ENCODE data around the gene LSM7. TPM values are rescaled to one million over a fixed set of nuclear protein-coding genes. Genes with fewer than 3 reads are reported as not detected.

The LSM7 gene
- total RNA-seq, 4 donors from 2014 or later = 57.2 to 140 (median 94.9) TPM

- TF ChIP-seq CTCF (IDR thresholded peaks at IDR 0.05) (no peak), POLR2A (IDR thresholded peaks at IDR 0.05) (no peak)
- 92 to 95% methylated on average over 42 to 49 of the region's 52 CpGs for WGBS, 2 donors
- DNase-seq (ENCODE audit: low spot score in 2 of 2) = no peak
- intact Hi-C loops (cut with DNase I; ENCODE audit: low total_unique reads) = no loop called here
- no peak overlapping the region for H3K4me3 ChIP-seq (ENCODE audit: low read depth, poor library complexity, severe bottlenecking)
These were observed 11.4 kb upstream of the LSM7 start for GRCh38 chr19:2339644-2340310.

- TF ChIP-seq CTCF (IDR thresholded peaks at IDR 0.05) (no peak), POLR2A (IDR thresholded peaks at IDR 0.05) (no peak)
- no peak for DNase-seq (ENCODE audit: low spot score in 2 of 2)
- WGBS, 2 donors = 93 to 97% methylated on average over 39 to 54 of the region's 54 CpGs
- H3K4me3 ChIP-seq (ENCODE audit: low read depth, poor library complexity, severe bottlenecking) = no peak overlapping the region
- intact Hi-C loops (cut with DNase I; ENCODE audit: low total_unique reads) = no loop called here
These were observed 10.6 kb upstream of the LSM7 start for GRCh38 chr19:2338751-2339643.

GRCh38 chr19:2338055-2338615, 9.7 kb upstream of the LSM7 start:
- no peak for TF ChIP-seq CTCF (IDR thresholded peaks at IDR 0.05)
- no peak for TF ChIP-seq POLR2A (IDR thresholded peaks at IDR 0.05)
- H3K4me3 ChIP-seq (ENCODE audit: low read depth, poor library complexity, severe bottlenecking) = no peak overlapping the region
- intact Hi-C loops (cut with DNase I; ENCODE audit: low total_unique reads) = no loop called here
- WGBS, 2 donors = 94 to 95% methylated on average over 18 to 21 of the region's 21 CpGs
- no peak for DNase-seq (ENCODE audit: low spot score in 2 of 2)

GRCh38 chr19:2337329-2337707, 8.9 kb upstream of the LSM7 start:
- intact Hi-C loops (cut with DNase I; ENCODE audit: low total_unique reads) = no loop called here
- no peak for TF ChIP-seq CTCF (IDR thresholded peaks at IDR 0.05)
- TF ChIP-seq POLR2A (IDR thresholded peaks at IDR 0.05) = no peak
- WGBS, 2 donors = 78 to 89% methylated on average over 18 of the region's 19 CpGs
- H3K4me3 ChIP-seq (ENCODE audit: low read depth, poor library complexity, severe bottlenecking) = no peak overlapping the region
- DNase-seq (ENCODE audit: low spot score in 2 of 2) = no peak

GRCh38 chr19:2336528-2337328, 8.3 kb upstream of the LSM7 start:
- H3K4me3 ChIP-seq (ENCODE audit: low read depth, poor library complexity, severe bottlenecking) = no peak overlapping the region
- intact Hi-C loops (cut with DNase I; ENCODE audit: low total_unique reads) = no loop called here
- no peak for DNase-seq (ENCODE audit: low spot score in 2 of 2)
- TF ChIP-seq CTCF (IDR thresholded peaks at IDR 0.05) = peak in 1 of 3 donors; percentile 34
- TF ChIP-seq POLR2A (IDR thresholded peaks at IDR 0.05) = no peak
- WGBS, 2 donors = 93% methylated on average over 21 to 29 of the region's 33 CpGs

All from lower leg skin (tissue), 4 donors.